ENCODE measurements around the gene LTBP1. TPM values are rescaled to one million over a fixed set of nuclear protein-coding genes. Genes with fewer than 3 reads are reported as not detected.
"Not testable (repeated sequence)": the region's sequence is repeated elsewhere in the genome, so short reads cannot be mapped to it uniquely, and the experiment has no call there.

The LTBP1 gene
- total RNA-seq, 1 experiment from 2014 or later, result 89.4 TPM

- DNase-seq (ENCODE audit: low read depth), result no peak
These were observed 95.5 kb downstream of the LTBP1 start for GRCh38 chr2:33042265-33042664.

- DNase-seq (ENCODE audit: low read depth), result no peak
These were observed 96.1 kb downstream of the LTBP1 start for GRCh38 chr2:33042819-33043218.

GRCh38 chr2:33047939-33048338 is 101.2 kb downstream of the LTBP1 start:
- DNase-seq (ENCODE audit: low read depth), result peak; percentile 13

GRCh38 chr2:33051586-33052360 is 105.0 kb downstream of the LTBP1 start:
- peak; percentile 74 for DNase-seq (ENCODE audit: low read depth)

- no peak for DNase-seq (ENCODE audit: low read depth)
These were observed 105.6 kb downstream of the LTBP1 start for GRCh38 chr2:33052361-33052735.

- not testable (repeated sequence) for DNase-seq (ENCODE audit: low read depth)
These were observed 106.0 kb downstream of the LTBP1 start for GRCh38 chr2:33052795-33053194.

GRCh38 chr2:33056170-33056569 is 109.4 kb downstream of the LTBP1 start:
- DNase-seq (ENCODE audit: low read depth), result no peak

GRCh38 chr2:33057307-33058028 is 110.7 kb downstream of the LTBP1 start:
- not testable (repeated sequence) for DNase-seq (ENCODE audit: low read depth)

- DNase-seq (ENCODE audit: low read depth), result no peak
These were observed 112.1 kb downstream of the LTBP1 start for GRCh38 chr2:33058716-33059470.

- no peak for DNase-seq (ENCODE audit: low read depth)
These were observed 112.9 kb downstream of the LTBP1 start for GRCh38 chr2:33059471-33060156.

- DNase-seq (ENCODE audit: low read depth), result no peak
These were observed 113.7 kb downstream of the LTBP1 start for GRCh38 chr2:33060405-33060804.

- no peak for DNase-seq (ENCODE audit: low read depth)
These were observed 116.0 kb downstream of the LTBP1 start for GRCh38 chr2:33062665-33063250.

GRCh38 chr2:33064349-33064801 is 117.6 kb downstream of the LTBP1 start:
- DNase-seq (ENCODE audit: low read depth), result no peak

GRCh38 chr2:33067598-33067997 is 120.8 kb downstream of the LTBP1 start:
- DNase-seq (ENCODE audit: low read depth), result no peak

GRCh38 chr2:33068261-33068660 is 121.5 kb downstream of the LTBP1 start:
- peak; percentile 65 for DNase-seq (ENCODE audit: low read depth)

- DNase-seq (ENCODE audit: low read depth), result peak; percentile 99
These were observed 123.3 kb downstream of the LTBP1 start for GRCh38 chr2:33069894-33070651.

GRCh38 chr2:33071591-33071990 is 124.8 kb downstream of the LTBP1 start:
- no peak for DNase-seq (ENCODE audit: low read depth)

GRCh38 chr2:33072614-33073013 is 125.9 kb downstream of the LTBP1 start:
- no peak for DNase-seq (ENCODE audit: low read depth)

GRCh38 chr2:33073018-33073417 is 126.3 kb downstream of the LTBP1 start:
- no peak for DNase-seq (ENCODE audit: low read depth)

- DNase-seq (ENCODE audit: low read depth), result no peak
These were observed 127.4 kb downstream of the LTBP1 start for GRCh38 chr2:33074197-33074596.

All from LHCN-M2 (cell line).